ENCODE data around the gene CHRM4.
A peak's percentile ranks its signal among the peaks of the same experiment; 100 is the strongest.

The CHRM4 gene

DNA sequence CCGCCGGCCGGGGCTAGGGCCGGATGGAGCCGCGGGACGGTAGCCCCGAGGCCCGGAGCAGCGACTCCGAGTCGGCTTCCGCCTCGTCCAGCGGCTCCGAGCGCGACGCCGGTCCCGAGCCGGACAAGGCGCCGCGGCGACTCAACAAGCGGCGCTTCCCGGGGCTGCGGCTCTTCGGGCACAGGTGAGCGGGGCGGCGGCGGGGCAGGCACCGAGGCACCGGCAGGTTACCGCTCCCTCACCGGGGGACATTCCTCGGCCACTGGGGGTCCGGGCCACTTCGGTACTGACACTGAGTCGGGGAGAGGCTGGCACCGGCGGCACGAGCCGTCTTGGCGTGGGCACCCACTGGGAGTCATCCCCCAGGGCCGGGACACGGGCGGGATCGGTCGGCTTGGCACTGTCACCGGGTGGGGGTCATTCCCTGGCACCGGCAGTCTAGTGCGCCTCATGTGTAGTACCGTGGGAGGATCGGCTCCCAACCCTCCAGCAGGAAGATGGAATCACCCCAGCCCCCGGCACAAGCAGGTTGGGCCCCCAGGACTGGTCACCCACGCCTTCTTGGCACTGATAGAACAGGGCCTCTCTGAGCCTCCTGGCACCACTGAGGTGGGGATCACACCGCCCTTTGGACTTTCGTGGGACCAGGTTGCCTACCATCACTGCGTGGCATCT is 43.8 kb downstream of the CHRM4 start:
- no peak for DNase-seq (ENCODE audit: low read depth in 2 of 2)

GRCh38 chr11:46346886-46347636 is 44.5 kb downstream of the CHRM4 start, which contains the start of gene DGKZ:
DGKZ (plus strand) TSS chr11:46347463; CDS start chr11:46347660, 197 bp downstream.
- DNase-seq (ENCODE audit: low read depth in 2 of 2) = peak; percentile 81 to 84

GRCh38 chr11:46345881-46346484 is 45.6 kb downstream of the CHRM4 start:
- no peak for DNase-seq (ENCODE audit: low read depth in 2 of 2)

GRCh38 chr11:46345131-46345597 is 46.4 kb downstream of the CHRM4 start:
- no peak for DNase-seq (ENCODE audit: low read depth in 2 of 2)

DNA sequence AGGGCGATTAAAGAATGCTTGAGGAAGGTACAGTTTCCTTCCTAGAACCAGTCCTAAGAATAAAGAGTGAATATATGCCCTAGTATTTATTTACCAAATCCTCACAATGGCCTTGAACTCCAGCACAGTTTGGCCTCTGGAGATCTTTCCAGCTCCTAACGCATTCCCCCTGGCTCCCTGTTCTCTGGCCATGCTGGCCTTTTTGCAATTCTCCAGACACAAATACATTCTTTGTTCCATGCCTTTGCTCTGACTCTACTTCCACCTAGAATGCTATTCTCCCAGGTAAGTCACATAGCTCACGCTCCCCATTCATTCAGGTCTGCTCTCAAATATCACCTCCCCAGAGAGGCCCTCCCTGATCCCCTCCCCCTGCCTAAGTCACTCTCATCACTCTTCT is 48.1 kb downstream of the CHRM4 start:
- DNase-seq (ENCODE audit: low read depth in 2 of 2) = no peak

DNA sequence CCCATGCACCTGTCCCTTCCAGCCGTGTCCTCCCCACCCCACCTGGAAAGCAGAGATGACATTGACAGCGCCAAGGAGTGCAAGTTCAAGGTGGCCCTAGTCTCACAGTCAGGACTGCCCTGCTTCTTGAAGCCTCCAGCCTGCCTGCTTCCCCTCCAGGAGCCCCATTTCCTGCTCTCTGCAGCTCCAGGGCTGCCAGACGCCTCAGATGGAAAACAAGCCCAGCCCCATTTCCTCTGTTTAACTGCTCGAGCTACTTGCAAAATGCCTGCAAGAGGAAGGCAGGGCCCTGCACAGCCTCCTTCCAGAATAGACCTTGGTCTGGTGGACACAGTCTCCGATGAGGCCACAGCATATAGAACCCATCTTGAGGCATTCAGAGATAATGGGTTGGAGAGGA is 49.3 kb downstream of the CHRM4 start:
- no peak for DNase-seq (ENCODE audit: low read depth in 2 of 2)

GRCh38 chr11:46341454-46341853 is 50.1 kb downstream of the CHRM4 start:
- DNase-seq (ENCODE audit: low read depth in 2 of 2) = no peak

- no peak for DNase-seq (ENCODE audit: low read depth in 2 of 2)
These were observed 51.8 kb downstream of the CHRM4 start for GRCh38 chr11:46339816-46340215.

DNA sequence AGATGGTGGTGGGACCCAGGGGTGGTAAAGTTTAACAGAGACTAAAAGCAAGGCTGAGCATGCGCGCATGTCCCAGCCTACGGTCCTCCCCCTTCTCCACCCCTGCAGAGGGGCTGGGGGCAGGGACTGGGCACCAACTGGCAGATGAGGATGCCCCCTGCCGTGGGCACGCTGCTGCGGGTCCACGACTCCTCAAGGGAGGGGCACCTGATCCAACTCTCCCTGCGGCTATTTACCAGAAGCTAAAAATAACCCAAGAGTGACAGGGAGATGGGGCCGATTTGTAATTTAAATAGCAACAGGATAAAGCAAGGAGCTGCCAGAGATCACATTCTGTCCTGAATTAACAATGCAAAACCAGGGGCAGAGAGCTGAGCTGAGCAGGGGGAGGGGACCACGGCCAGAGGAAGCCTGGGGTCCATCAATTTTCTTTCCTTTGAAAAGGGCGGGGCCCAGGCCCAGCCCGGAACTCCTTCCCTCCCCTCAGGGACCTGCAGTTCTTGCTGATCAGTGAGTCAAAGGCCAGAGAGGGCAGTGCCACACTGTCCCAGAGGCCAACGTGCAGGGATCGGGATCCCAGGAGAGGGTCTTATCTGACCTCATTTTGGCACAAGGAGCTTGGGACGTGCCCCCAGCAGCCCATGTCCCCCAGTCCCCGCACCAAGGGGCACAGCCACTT is 52.4 kb downstream of the CHRM4 start:
- no peak for DNase-seq (ENCODE audit: low read depth in 2 of 2)

GRCh38 chr11:46338636-46338987 is 53.0 kb downstream of the CHRM4 start:
- no peak for DNase-seq (ENCODE audit: low read depth in 2 of 2)

DNA sequence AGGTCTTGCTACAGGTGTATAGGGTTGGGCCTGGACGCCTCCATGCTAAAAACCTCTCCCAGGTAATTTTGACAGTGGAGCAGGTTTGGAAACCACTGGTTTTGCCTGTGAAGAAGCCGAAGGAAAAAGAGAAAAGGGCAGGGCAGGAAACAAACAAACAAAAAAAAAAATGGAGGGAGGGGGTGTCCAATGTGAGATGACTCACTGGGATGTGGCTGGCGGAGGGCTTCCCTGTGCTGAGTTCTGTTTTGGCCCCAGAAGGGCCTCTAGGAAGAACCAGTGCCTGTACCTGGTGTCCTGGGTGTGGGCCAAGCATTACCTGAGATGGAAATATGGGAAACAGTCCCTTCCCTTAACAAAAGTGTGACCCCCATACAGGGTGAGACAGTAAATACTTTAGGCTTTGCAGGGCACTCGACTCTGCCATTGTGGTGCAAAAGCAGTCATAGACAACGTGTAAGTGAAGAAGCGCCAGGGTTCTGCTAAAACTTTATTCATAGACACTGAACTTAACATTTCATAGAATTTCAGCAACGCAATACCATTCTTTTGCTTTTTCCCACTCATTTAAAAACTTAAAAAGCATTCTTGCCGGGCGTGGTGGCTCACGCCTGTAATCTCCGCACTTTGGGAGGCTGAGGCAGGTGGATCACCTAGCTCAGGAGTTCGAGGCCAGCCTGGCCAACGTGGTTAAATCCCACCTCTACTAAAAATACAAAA is 53.8 kb downstream of the CHRM4 start:
- no peak for DNase-seq (ENCODE audit: low read depth in 2 of 2)

GRCh38 chr11:46336563-46337180 is 54.9 kb downstream of the CHRM4 start:
- DNase-seq (ENCODE audit: low read depth in 2 of 2) = no peak

GRCh38 chr11:46335890-46336562 is 55.5 kb downstream of the CHRM4 start:
- DNase-seq (ENCODE audit: low read depth in 2 of 2) = no peak

- DNase-seq (ENCODE audit: low read depth in 2 of 2) = no peak
These were observed 56.3 kb downstream of the CHRM4 start for GRCh38 chr11:46335271-46335670.

DNA sequence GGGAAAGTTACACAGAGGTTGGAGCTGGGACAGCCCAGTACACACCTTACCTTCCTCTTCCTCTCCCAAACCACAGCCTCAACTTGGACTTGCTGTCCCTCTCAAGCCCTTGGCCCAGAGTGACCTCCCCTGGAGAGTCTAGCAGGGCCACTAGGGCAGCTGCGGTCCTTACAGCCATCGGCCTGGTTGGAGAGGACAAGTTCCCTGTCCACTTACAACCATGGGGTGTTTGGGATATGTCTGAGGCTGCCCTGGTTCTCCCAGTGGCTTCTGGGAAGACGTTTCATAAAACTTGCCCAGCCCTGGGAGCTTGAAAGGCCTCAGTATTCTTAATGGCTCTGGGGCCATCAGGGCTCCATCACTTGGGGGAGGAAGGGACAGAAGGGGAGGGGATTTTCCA is 57.4 kb downstream of the CHRM4 start:
- no peak for DNase-seq (ENCODE audit: low read depth in 2 of 2)
